Caki2 (cell line): ENCODE data around the gene PIGBOS1. TPM values are rescaled to one million over a fixed set of nuclear protein-coding genes. Genes with fewer than 3 reads are reported as not detected.

Experiments
- DNase-seq: peaks from one replicate; pipeline ENCODE4 v3.0.0-alpha.2; 2015; ENCODE audit warnings: low read depth
- in situ Hi-C: cut with HindIII; loops from 2 replicates; pipeline ENCODE4 v1.10.0; 2016; ENCODE audit warnings: low sequenced_read_pairs, low pct_unique_long_range_greater_than_20kb, mixed read lengths
- total RNA-seq: library from RNA; depleted of rRNA; stranded (reverse); fragments of >200 nt; shearing (Covaris generic); gene quantifications from 2 replicates; pipeline ENCODE4 v1.2.3, GENCODE V29; 2014; ENCODE audit warnings: low replicate concordance; rRNA removed

The PIGBOS1 gene
- total RNA-seq, 1 experiment from 2014 or later: 11.4 TPM

GRCh38 chr15:55279100-55279745, 39.7 kb downstream of the PIGBOS1 start:
- in situ Hi-C loops: no loop called here

GRCh38 chr15:55277715-55278114, 41.2 kb downstream of the PIGBOS1 start:
- in situ Hi-C loops: no loop called here
- DNase-seq: no peak

More at GRCh38 chr15:55279100-55279745, 39.7 kb downstream of the PIGBOS1 start:
- no peak for DNase-seq

- no peak for DNase-seq
- in situ Hi-C loops: no loop called here
Measured at GRCh38 chr15:55277116-55277564, 41.8 kb downstream of the PIGBOS1 start.

- in situ Hi-C loops: no loop called here
- DNase-seq: no peak
Measured at GRCh38 chr15:55276324-55276723, 42.6 kb downstream of the PIGBOS1 start.

GRCh38 chr15:55270291-55270690, 48.6 kb downstream of the PIGBOS1 start:
- no peak for DNase-seq
- in situ Hi-C loops: no loop called here

- no peak for DNase-seq
- in situ Hi-C loops: no loop called here
Measured at GRCh38 chr15:55268176-55268695, 50.7 kb downstream of the PIGBOS1 start.

- in situ Hi-C loops: no loop called here
- no peak for DNase-seq
Measured at GRCh38 chr15:55267401-55268175, 51.3 kb downstream of the PIGBOS1 start.

Other genes starting within 250 kb of the PIGBOS1 start
- 115 and 152 TPM in 2 replicates for gene RSL24D1, start 122.2 kb downstream of the PIGBOS1 start, total RNA-seq
- 10.0 and 14.0 TPM in 2 replicates for gene RAB27A, start 29.3 kb downstream of the PIGBOS1 start, total RNA-seq
- 26.0 and 28.7 TPM in 2 replicates for gene PIGB, start 99 bp upstream of the PIGBOS1 start, total RNA-seq
- 76.3 and 98.8 TPM in 2 replicates for gene CCPG1, start 89.2 kb upstream of the PIGBOS1 start, total RNA-seq
- 8.6 and 20.4 TPM in 2 replicates for gene PIERCE2, start 89.4 kb upstream of the PIGBOS1 start, total RNA-seq
- not detected in 2 replicates for gene DNAAF4, start 189.1 kb upstream of the PIGBOS1 start, total RNA-seq